GM08714 (cell line): ENCODE results near the gene CDK3.

Experiments used
- H3K4me3 ChIP-seq: fragments of 200-500 bp; sonication (Bioruptor generic); 2 replicates; pipeline ENCODE4 v1.5.1; 2014; ENCODE audit warnings: mild to moderate bottlenecking, low read length, inconsistent platforms
- ZNF274 ChIP-seq: IDR thresholded peaks from 2 replicates; pipeline ENCODE4 v1.6.1; 2012; ENCODE audit warnings: mild to moderate bottlenecking, low read depth, low read length

Gene CDK3

GRCh38 chr17:76003915-76004314 is 3.3 kb downstream of the CDK3 start:
- no peak for TF ChIP-seq ZNF274
- no peak overlapping the region for H3K4me3 ChIP-seq

GRCh38 chr17:76004750-76005262 is 4.2 kb downstream of the CDK3 start:
- TF ChIP-seq ZNF274, result no peak

GRCh38 chr17:76005263-76006149 is 4.9 kb downstream of the CDK3 start:
- no peak for TF ChIP-seq ZNF274
- H3K4me3 ChIP-seq, result no peak overlapping the region

More at GRCh38 chr17:76004750-76005262, 4.2 kb downstream of the CDK3 start:
- no peak overlapping the region for H3K4me3 ChIP-seq

- no peak overlapping the region for H3K4me3 ChIP-seq
- TF ChIP-seq ZNF274, result no peak
Observed at GRCh38 chr17:76007131-76007849, 6.6 kb downstream of the CDK3 start.

- TF ChIP-seq ZNF274, result no peak
- H3K4me3 ChIP-seq, result no peak overlapping the region
Observed at GRCh38 chr17:76007850-76008165, 7.2 kb downstream of the CDK3 start.

- no peak overlapping the region for H3K4me3 ChIP-seq
- no peak for TF ChIP-seq ZNF274
Observed at GRCh38 chr17:76008208-76008607, 7.6 kb downstream of the CDK3 start.

- TF ChIP-seq ZNF274, result no peak
- no peak overlapping the region for H3K4me3 ChIP-seq
Observed at GRCh38 chr17:76008630-76009425, 8.2 kb downstream of the CDK3 start.

- TF ChIP-seq ZNF274, result no peak
- H3K4me3 ChIP-seq, result no peak overlapping the region
Observed at GRCh38 chr17:76009447-76009846, 8.8 kb downstream of the CDK3 start.

GRCh38 chr17:76009969-76010661 is 9.5 kb downstream of the CDK3 start:
- H3K4me3 ChIP-seq, result no peak overlapping the region
- no peak for TF ChIP-seq ZNF274

- TF ChIP-seq ZNF274, result no peak
- no peak overlapping the region for H3K4me3 ChIP-seq
Observed at GRCh38 chr17:76011951-76012350, 11.3 kb downstream of the CDK3 start.

GRCh38 chr17:76013377-76013932 is 12.8 kb downstream of the CDK3 start:
- no peak overlapping the region for H3K4me3 ChIP-seq
- no peak for TF ChIP-seq ZNF274

- H3K4me3 ChIP-seq, result no peak overlapping the region
- no peak for TF ChIP-seq ZNF274
Observed at GRCh38 chr17:76014100-76014924, 13.7 kb downstream of the CDK3 start.

- H3K4me3 ChIP-seq, result no peak overlapping the region
- TF ChIP-seq ZNF274, result no peak
Observed at GRCh38 chr17:76014925-76015261, 14.2 kb downstream of the CDK3 start.
